Measurements from ENCODE around the gene CTBP2. TPM values are rescaled to one million over a fixed set of nuclear protein-coding genes. Genes with fewer than 3 reads are reported as not detected.

CTBP2 gene
- total RNA-seq, 1 donor from 2014 or later = 109 TPM

DNA sequence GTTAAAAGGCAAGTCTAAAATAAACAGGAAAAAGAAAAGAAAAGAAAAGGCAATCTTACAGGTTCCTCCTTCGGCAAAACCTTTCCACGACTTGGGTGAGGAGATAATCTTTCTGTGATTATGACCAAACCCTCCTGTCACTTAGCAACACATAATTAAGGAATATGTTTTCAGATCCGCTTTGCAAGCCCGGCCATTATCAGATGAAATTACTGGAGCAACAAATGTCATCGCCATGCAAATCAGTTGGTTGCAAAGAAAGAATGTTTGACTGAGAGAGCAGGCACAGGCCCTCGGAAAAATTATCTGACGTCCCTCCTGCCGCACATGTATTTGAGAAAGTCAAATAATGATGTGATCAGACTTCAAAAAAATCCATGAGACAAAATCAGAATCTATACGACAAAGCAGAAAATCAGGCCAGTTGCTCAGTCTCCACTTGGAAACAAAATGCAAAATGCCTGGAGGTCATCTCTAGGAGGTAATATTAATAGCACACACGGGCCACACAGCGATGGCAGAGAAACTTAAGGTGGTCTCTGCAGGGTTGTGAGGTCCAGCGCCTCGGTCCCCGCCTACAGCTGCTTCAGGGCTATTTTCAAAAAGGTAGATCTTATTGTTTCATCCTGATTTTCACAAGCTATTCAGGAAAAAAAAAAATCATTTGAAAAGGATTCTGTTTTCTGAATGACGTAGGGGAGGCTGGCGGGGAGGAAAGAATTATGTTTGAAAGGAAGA lies 135.7 kb downstream of the CTBP2 start:
- DNase-seq (ENCODE audit: low read depth) = no peak

DNA sequence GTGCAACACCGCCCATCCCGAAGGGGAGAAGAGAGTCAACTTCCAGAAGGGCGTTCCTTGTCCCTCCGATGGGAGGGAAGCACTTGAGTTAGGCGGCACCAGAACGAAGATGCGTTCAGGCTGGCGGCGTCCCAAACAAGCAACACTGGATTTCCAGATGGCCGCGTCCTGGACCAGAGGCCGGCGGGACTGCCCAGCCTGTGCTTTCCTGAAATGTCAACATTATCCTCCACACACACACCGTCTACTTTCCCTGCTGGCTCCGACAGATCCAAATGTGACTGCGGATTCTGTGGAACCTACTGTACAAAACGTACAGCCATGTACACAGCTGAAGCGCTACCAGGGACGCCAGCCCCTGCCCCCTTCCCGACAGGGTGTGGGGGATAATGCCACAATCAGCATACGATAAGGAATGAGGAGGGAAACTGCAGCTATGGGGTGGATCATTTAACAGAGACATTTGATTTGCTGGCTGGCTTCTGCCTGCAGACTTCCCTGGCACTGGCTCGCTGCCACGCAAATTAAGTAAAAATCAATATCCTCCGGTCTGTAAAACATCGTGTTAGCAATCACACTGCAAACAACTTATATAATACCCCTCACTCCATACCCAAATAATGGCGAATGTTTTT lies 136.4 kb downstream of the CTBP2 start:
- DNase-seq (ENCODE audit: low read depth) = no peak

DNA sequence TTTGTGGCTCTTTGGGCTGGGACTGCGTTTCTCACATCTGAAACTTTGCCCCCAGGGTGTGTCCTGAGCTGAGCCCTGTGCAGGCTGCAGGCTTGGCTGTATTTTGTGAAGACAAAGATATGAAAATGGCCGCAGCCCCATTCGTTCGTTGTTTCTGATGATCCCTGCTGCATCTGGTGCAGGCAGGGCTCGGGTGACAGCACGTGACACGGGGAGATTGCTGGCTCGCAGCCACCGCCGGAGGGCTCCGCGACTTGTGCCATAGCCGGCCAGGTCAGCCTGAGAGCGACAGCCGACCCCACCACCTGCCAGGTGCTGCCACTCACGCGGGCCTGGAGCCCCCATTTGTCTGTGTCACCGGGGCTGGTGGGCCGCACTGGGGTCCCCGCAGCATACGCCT lies 137.1 kb downstream of the CTBP2 start:
- no peak for DNase-seq (ENCODE audit: low read depth)

GRCh38 chr10:125022671-125023070 lies 137.7 kb downstream of the CTBP2 start:
- no peak for DNase-seq (ENCODE audit: low read depth)

DNA sequence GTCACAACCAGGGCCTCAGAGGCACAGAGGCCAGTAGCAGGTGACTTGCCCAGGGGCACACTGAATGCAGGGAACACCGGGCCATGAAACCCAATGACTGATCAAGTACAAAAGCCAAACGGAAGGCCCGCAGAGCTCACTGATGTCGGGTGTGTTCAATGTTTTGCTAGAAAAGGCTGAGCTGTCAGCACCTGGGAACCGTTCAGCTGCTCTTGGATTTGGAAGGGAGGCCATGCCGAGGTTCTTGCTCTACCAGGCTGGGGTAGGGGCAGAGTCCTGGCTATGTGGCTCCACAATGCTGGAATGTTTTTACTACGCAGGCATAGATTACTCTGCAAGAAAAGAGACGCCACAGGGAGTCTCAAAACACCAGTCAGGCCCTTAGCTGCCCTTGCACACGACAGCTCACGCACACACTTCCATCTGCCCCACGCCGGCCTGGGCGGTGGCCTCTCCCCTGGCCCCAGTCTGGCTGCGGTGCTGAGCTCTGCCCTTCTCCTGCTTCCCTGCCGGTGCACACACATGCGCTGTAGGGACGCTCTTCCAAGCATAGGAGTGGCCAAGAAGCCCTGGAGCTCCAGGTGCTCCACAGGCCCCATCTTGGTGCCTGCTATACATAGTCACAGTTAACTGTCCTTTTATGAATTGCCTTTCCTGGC lies 138.5 kb downstream of the CTBP2 start:
- no peak for DNase-seq (ENCODE audit: low read depth)

GRCh38 chr10:125020871-125021270 lies 139.5 kb downstream of the CTBP2 start:
- no peak for DNase-seq (ENCODE audit: low read depth)

- no peak for DNase-seq (ENCODE audit: low read depth)
Measured at GRCh38 chr10:125020386-125020785, 140.0 kb downstream of the CTBP2 start.

- no peak for DNase-seq (ENCODE audit: low read depth)
Measured at GRCh38 chr10:125018576-125019143, 141.7 kb downstream of the CTBP2 start.

- DNase-seq (ENCODE audit: low read depth) = no peak
Measured at GRCh38 chr10:125017547-125018298, 142.6 kb downstream of the CTBP2 start.

GRCh38 chr10:125016611-125017202 lies 143.7 kb downstream of the CTBP2 start:
- no peak for DNase-seq (ENCODE audit: low read depth)

GRCh38 chr10:125016123-125016522 lies 144.2 kb downstream of the CTBP2 start:
- DNase-seq (ENCODE audit: low read depth) = no peak

GRCh38 chr10:125015356-125015944 lies 144.9 kb downstream of the CTBP2 start:
- no peak for DNase-seq (ENCODE audit: low read depth)

DNA sequence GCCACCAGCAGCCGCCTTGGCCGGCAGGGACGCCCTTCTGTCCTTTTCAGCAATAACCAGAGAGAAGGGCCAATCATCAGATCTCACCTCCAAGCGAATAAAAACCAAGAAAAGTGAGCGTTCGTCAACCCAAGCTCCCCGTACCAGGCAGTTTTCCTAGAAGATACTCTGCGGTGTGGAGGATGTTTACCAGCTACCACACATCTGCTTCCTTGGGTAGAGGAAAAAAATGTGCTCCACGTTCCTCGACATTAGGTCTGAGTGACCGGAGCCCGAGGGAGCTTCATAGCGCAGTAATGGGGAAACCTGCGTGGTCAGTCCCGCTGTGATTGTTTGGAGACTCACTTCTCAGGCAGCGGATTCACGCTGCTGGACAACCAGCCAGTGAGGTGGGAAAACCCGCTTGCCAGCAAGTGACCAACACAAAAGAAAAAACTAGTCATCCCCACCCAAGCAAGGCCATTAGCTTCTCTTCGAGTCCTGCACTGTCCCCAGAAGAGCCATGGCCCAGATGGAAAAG lies 145.5 kb downstream of the CTBP2 start:
- DNase-seq (ENCODE audit: low read depth) = no peak

DNA sequence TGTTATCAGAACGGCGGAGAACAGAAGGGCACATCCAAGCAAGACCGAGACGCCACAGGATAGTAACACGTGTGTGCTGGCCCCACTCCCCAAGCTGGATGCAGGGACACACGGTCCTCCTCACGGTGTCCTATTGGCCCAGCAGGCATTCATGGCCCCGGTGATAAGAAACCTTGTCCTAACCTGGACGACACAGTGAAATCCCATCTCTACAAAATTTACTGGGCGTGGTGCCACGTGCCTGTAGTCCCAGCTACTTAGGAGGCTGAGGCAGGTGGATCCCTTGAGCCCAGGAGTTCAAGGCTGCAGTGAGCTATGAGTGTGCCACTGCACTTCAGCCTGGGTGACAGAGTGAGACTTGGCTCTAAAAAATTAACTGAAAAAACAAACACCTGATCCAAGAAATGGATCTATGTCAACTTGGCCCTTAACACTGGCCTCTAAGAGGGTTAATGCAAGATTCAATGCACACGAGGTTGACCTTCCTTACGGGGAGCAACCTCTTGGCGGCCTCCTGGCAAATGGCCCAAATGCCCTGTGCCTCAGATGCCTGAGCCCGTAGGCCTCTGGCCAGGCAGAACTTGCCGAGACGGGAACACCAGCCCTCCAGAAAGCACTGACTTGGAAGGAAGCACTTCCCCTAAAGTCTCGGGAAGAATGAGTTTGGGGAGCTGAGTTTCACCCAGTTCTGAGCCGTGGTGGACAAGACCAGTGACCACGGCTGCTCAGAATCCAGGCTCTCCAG lies 146.1 kb downstream of the CTBP2 start:
- DNase-seq (ENCODE audit: low read depth) = no peak

DNA sequence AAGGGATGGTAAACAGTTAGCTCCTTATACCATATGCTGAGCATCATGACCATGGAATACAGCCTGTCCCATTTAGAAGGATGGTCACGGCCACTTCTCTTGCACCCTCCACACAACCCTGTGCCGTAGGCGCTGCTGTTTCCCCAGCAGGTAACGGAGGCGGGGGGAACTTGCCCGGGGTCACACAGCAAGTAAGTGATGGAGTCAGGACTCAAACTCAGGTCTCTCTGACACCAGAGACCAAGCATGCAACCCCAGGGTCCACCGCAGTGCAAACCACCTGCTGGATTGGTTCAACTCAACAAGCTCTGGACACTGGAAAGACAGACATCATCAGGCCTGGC lies 146.9 kb downstream of the CTBP2 start:
- no peak for DNase-seq (ENCODE audit: low read depth)

DNA sequence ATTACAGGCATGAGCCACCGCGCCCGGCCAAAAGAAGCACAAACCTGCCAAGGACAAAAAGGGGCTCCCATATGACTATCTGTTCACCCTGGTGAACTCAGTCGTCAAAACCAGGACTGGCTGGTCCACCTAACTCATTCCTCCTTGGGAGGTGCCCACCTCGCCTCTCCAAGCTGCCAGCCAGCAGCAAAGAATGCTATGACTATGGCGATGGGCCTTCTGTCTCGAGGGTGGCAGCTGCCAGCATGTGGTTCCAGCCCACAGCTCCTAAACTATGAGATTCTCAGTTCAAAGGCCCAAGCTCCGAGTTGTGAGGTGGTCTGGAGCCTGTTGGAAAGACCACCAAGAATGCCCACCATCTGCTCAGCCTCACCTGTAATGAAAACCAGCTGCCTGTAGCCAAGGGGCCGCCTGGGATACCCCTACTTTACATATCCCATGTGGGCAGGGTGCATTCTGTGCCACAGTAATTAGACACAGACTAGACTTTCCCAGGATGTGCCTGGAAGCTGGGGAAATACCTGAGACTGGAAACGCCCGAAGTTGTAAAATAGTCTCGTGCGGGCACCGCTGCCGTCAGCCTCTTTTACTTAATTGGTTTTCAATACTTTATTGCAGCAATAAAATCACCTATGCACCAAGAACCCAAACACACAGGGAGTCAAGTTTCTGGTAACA lies 147.4 kb downstream of the CTBP2 start:
- no peak for DNase-seq (ENCODE audit: low read depth)

DNA sequence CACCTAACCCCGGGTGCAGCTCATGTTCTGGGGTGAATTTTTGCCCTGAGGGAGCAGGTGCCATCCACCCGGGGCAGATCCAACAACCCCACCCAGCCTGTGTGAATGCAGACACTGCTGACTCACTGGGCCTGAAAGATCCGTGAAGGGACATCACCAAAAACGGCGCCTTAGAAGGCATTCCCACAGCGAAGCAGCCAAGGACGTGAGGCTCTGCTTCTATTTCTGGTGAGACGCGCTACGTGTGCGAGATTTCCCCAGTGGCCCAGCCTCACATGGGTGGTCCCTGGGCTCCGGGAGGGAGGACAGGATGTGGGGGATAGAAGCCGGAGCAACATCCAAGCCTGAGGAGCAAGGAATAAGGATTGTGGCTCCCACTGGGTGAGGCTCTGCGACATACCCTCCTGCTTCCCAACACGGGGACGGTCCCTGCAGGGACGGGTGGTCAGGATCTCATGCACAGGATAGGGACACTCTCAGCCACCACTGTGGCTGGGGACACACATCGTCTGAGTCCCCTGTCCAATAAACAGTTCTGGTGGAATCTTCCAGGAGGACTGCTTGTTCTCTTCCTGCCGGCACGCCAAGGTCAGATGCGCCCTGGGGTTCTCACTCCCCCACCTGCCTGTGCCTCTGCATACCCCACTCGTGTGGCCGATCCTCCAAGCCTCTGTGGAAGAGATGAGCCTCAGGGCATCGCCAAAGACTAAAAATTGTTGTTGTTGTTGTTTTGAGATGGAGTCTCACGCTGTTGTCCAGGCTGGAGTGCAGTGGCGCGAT lies 148.2 kb downstream of the CTBP2 start:
- no peak for DNase-seq (ENCODE audit: low read depth)

DNA sequence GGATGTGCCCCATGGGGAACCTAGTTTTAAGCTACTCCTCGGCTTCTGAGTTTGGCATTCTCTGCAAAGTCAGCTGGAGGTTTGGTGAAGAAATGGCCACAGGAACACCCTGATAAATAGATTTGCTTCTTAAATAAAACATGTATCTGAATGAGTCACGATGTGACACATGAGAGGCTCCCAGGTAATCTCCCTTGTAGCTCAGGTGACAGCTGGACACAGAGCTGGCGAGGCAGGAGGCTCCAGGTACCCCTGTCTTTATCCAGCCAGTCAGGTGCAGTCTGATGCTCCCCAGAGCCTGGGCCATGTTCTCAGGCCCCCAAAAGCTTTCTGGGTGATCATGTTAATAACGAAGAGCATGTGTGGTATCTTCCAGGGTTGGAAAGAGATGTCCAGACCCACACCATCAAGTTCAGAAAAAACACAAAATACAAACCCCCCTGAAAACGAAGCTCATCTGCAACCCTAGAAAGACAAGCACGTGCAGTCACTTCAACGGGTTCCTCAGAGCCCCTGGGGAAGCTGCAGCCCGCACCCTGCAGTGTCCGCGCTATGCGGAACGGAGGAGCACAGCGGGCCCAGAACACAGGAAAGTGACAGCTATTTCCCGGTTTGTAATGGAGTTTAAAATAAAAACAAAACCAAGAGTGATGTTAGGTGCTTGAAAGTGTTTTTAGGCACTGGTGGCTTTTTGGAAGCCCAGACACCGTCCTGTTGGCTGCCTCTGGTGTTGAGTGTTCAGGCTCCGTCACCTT lies 149.0 kb downstream of the CTBP2 start:
- no peak for DNase-seq (ENCODE audit: low read depth)

Data from renal cortical epithelial cell (primary cell).